22Rv1 (cell line): ENCODE data around the gene KCNV2.
"Not testable (repeated sequence)": the region's sequence is repeated elsewhere in the genome, so short reads cannot be mapped to it uniquely, and the experiment has no call there.

ENCODE experiments used
- H3K27ac ChIP-seq: fragments of 450-650 bp; 2 replicates; pipeline ENCODE4 v1.5.1; 2017
- ZFX ChIP-seq: fragments of 450-650 bp; IDR thresholded peaks from 2 replicates; pipeline ENCODE4 v1.6.1; 2017; ENCODE audit warnings: antibody characterized with exemption, borderline replicate concordance
- TF ChIP-seq, protein P1 (sequence below): fragments of 450-650 bp; IDR thresholded peaks from 2 replicates; pipeline ENCODE4 v1.5.1; 2017; ENCODE audit warnings: mild to moderate bottlenecking

The KCNV2 gene

DNA sequence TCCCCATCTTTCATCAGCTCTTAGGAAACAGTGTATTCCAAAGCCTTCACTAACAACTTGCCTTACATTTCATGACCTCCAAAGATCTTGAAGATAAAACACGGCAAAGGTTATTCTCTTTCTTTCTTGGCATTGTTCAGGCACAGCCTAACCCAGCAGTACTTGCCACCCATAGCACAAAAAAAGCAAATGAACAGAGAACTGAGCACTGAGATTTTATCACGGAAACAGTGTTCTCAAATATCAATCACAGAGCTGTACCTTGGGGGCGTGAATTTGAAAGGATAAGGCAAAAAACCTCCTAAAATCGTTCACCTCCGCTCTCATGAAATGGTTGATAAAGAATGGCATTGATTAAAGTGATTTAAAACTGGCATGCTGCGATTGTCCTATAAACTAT lies 16.9 kb upstream of the KCNV2 start:
- TF ChIP-seq, protein P1, sequence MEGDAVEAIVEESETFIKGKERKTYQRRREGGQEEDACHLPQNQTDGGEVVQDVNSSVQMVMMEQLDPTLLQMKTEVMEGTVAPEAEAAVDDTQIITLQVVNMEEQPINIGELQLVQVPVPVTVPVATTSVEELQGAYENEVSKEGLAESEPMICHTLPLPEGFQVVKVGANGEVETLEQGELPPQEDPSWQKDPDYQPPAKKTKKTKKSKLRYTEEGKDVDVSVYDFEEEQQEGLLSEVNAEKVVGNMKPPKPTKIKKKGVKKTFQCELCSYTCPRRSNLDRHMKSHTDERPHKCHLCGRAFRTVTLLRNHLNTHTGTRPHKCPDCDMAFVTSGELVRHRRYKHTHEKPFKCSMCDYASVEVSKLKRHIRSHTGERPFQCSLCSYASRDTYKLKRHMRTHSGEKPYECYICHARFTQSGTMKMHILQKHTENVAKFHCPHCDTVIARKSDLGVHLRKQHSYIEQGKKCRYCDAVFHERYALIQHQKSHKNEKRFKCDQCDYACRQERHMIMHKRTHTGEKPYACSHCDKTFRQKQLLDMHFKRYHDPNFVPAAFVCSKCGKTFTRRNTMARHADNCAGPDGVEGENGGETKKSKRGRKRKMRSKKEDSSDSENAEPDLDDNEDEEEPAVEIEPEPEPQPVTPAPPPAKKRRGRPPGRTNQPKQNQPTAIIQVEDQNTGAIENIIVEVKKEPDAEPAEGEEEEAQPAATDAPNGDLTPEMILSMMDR, result no peak
- TF ChIP-seq ZFX, result no peak
- no peak overlapping the region for H3K27ac ChIP-seq

DNA sequence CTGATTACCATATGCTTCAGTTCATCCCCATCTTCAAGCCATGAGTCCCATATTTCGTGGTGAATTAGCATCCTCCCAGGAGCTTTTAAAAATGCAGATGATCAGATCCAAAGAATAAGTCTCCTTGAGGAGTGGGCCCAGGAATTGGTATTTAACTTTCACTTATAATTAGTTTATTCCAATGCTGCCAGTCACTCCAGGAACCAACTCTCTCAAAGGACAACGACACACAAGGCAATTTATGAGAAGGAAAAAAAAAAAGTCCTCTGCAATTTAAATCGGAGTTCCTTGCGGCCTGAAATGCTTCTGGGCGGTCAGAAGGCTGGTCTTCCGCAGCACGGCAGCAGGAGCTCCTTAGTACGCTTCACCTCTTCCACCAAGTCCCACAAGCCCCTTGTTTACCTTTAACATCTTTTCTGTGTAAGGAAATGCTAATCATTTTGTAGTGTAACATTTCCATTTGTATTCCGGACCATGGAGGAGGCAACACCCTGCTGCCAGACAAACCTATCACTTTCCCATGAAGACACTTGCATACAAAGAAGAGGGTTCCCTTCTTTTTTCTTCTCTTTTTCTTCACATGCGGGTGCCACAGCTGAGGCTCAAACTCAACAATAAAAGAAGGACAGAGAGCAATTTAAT lies 16.3 kb upstream of the KCNV2 start:
- H3K27ac ChIP-seq, result no peak overlapping the region
- TF ChIP-seq ZFX, result no peak
- TF ChIP-seq, protein P1, result no peak

GRCh38 chr9:2704504-2704903 lies 12.8 kb upstream of the KCNV2 start:
- no peak overlapping the region for H3K27ac ChIP-seq
- TF ChIP-seq, protein P1, result no peak
- TF ChIP-seq ZFX, result no peak

DNA sequence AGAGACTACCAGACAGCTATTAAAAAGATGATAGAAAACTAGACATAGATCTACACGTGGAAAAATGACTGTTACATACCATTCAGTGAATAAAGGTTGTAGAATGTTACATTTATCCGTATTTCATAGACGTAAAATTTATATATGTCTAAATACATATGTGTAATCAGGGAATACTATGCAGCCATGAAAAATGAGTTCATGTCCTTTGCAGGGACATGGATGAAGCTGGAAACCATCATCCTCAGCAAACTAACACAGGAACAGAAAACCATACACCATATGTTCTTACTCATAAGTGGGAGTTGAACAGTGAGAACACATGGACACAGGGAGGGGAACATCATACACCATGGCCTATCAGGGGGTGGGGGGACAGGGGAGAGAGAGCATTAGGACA lies 10.1 kb upstream of the KCNV2 start:
- H3K27ac ChIP-seq, result not testable (repeated sequence)

DNA sequence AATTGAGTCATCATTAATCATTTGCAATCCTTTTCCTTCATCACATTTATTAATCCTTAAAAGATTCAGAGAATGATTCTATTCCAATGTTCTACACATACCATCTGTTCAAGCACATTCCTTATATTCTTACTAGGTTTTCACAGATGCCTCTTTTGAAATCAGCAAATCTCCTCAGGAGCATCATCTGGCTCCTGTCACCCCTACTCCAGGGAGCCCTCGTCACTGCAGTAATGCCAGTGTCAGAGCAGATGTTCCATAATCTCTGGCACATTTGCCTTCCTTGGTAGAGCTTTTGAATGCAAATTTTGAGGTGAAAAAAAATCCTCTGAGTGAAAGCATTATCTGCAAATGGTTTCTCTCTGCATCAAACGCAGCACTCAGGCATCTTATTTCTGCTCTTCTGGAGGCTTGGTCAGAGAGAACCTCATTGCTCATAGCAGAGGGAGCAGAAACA lies 7.6 kb upstream of the KCNV2 start:
- no peak for TF ChIP-seq ZFX
- TF ChIP-seq, protein P1, result no peak
- no peak overlapping the region for H3K27ac ChIP-seq

DNA sequence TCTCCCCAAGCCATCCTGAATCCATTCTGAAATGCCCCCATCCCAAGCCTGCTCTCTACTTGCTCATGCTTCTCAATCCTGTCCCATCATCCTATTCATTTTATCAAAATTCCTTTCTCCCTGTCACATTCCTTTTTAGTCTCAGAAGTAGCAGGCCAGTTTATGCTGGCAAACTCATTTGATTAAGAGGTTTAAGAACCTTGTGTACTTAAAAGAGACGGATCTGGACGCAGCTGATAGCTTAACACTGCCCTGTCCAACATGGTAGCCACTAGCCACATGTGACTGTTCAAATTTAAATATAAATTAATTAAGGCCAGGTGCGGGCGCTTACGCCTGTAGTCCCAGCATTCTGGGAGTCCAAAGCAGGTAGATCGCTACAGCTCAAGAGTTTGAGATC lies 5.6 kb upstream of the KCNV2 start:
- no peak overlapping the region for H3K27ac ChIP-seq
- TF ChIP-seq, protein P1, result no peak
- no peak for TF ChIP-seq ZFX

DNA sequence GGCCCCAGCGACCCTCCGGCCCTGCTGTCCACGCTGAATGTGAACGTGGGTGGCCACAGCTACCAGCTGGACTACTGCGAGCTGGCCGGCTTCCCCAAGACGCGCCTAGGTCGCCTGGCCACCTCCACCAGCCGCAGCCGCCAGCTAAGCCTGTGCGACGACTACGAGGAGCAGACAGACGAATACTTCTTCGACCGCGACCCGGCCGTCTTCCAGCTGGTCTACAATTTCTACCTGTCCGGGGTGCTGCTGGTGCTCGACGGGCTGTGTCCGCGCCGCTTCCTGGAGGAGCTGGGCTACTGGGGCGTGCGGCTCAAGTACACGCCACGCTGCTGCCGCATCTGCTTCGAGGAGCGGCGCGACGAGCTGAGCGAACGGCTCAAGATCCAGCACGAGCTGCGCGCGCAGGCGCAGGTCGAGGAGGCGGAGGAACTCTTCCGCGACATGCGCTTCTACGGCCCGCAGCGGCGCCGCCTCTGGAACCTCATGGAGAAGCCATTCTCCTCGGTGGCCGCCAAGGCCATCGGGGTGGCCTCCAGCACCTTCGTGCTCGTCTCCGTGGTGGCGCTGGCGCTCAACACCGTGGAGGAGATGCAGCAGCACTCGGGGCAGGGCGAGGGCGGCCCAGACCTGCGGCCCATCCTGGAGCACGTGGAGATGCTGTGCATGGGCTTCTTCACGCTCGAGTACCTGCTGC lies 839 bp downstream of the KCNV2 start:
- TF ChIP-seq ZFX, result no peak
- TF ChIP-seq, protein P1, result no peak
- no peak overlapping the region for H3K27ac ChIP-seq
